GM18951 (cell line): ENCODE results near the gene VRTN.

Experiments
- POLR2A ChIP-seq: IDR thresholded peaks from 4 replicates; pipeline ENCODE4 v1.6.1; 2011; ENCODE audit warnings: mild to moderate bottlenecking; ENCODE audit not compliant: insufficient read length, insufficient read depth; ENCODE audit errors: extremely low read depth
- in situ Hi-C: fragments of 300-500 bp; cut with MboI; formaldehyde crosslinking; loops from one replicate; pipeline ENCODE4 v1.12.0; 2022; ENCODE audit warnings: low sequenced_read_pairs, mixed read lengths, inconsistent platforms; ENCODE audit not compliant: unreplicated experiment

The VRTN gene

DNA sequence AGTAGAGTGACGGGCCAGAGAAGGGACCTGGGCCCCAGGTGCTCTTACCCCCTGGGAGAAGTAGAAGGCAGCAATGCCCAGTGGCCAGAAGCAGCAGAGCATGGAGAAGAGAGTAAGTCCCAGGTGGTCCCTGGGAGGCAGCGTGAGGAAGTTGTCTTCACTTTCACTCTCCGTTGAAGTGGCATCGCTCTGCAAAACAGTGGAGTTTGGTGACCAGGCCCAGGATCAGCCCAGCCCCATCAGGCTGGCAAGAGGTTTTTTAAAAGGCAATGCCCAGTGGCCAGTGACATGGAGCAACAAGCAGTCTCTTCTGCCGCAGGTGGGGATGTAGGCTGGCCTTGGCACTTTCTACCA lies 59.5 kb downstream of the VRTN start:
- TF ChIP-seq POLR2A: no peak
- in situ Hi-C loops: no loop called here

DNA sequence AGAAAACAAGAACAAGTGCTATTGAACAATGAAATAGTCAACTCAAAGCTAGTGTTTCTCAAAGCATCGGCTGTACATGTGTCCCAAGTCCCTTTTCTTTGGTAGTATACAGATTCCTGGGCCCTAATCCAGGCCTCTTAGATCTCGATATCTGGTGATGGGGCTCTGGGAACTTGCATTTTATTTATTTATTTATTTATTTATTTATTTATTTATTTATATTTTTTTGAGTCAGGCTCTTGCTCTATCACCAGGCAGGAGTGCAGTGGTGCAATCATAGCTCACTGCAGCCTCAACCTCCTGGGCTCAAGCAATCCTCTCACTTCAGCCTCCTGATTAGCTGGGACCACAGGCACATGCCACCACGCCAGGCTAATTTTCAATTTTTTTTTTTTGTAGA lies 60.6 kb downstream of the VRTN start:
- TF ChIP-seq POLR2A: no peak

DNA sequence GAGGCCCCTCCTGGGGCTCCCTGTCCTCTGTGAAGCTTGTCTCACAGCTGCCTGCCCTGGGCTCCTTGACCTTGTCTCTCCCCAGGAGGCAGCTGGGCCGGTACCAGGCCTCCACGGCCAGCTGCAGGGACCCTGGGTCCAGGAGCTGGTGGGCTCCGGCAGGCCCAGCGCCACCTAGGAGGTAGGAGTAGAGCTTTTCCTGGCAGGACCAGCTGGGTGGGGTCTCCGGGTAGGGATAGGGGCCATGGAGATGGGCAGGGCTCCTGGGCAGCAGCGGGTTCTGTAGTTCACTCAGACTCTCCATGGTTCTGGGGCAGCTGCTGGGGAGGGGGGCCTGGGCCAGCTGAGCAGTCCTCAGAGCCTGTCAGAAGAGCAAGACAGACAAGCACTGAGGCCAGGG lies 61.2 kb downstream of the VRTN start:
- in situ Hi-C loops: no loop called here
- TF ChIP-seq POLR2A: no peak

More for the DNA sequence above, 60.6 kb downstream of the VRTN start:
- in situ Hi-C loops: no loop called here
